HG02938 (cell line): Measurements from ENCODE around the gene RAB6B.

Experiments used
- ATAC-seq: cut with Tn5 transposase; IDR thresholded peaks from one replicate; pipeline ENCODE4 v1.9.1; 2021; ENCODE audit warnings: mild to moderate bottlenecking, moderate library complexity; ENCODE audit not compliant: unreplicated experiment

The RAB6B gene

DNA sequence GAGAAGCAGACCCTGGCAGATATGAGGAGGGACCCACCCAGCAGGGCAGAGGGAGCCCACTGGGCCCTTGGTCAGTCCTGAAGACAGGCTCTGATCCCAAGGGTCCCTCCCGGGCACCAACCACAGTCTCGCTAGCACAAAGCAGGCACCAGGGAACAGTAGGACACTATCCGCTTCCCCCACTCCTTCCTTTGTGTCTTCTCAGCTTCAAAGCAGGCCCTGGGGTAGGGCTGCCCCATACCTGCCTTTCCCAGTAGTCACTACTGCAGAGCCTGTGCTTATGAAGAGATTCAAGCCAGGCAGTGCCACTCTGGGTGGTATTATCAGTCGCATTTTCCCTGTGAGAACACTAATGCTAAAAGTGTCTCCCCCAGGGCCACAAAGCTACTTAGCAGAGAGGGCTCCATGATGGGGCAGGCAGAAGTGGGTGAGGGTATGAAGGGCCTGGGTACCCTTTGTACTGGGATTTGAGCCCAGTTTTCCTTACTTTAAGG lies 57.3 kb downstream of the RAB6B start:
- ATAC-seq: no peak

DNA sequence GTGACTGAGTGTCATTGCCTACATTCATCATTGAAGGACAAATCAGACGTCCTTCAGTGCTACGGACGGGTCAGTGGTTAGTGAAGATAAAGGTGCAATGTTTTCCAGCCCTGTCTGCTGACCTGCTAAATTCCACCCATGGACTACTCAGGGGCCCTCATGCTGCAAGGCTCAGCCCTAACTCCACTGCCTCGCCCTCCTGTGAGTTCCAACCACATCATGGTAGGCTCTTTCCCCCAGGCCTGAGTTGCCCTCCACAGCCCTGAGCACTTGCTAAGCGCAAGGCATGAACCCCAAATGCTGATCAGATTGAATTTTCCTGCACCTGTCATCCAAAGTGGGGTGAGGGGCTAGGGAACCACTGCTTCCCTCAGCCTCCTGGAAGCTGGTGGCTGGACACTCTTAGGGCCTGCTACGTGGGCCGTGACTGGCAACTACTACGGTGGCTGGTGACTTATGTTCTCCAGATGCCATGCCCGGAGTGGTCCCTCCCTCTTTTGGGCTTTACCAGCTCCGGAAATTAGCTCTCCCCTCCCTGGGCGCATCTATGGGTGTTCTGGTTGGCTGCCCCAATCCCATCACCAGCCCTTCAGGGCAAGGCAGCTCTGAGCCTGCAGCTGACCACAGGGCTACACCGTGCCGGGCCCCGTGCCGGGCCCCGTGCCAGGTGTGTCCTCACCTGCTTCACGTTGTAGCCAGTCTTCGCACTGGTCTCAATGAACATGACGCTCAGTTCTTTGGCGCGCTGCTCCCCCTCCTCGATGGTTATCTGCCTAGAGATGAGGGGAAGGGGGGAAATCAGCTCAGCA lies 58.0 kb downstream of the RAB6B start:
- no peak for ATAC-seq

DNA sequence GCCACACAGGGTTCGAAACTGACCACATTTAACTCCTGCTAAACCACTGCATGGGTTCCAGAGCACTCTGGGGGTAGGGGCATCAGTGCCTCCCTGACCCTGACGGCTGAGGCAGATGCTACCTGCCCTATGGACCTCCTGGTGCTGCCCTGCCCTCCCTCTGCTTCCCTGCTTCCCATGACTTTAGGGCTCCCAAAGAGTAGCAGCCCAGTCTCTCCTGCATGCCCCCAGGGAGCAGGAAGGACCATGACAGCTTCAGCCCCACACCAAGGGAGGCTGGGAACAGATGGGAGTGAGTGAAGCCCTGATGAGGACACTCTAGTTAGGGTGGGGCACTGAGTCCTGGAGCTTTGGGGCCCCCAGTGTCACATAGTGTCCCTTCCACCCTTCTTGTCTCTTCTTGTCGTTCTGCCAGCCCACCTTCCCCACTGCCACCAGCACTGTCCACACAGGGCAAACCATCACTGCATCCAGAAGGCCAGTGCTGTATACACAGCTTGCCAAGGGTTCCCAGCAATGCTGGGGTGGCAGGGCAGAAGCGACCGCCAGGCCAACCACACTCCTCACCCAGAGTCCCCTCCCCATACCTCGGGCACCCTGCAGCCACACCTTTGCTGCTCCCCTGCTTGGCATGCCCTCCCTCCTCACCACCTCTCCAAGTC lies 59.1 kb downstream of the RAB6B start:
- ATAC-seq: no peak

GRCh38 chr3:133835961-133836360 lies 59.7 kb downstream of the RAB6B start:
- ATAC-seq: no peak

DNA sequence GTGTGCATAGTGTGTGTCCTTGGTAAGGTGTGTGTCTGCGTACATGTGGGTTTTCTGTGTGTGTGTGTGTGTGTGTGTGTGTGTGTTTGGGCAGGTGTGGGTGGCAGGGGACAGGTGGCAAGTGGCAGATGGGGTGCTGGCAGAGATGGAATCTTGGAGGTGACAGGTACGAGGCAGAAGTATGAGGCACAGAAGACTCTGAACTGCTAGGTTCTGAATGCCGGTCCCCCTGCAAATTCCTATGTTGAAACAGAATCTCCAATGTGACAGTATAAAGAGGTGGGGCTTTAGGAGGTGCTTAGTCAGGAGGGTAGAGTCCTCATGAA lies 60.3 kb downstream of the RAB6B start:
- ATAC-seq: no peak

GRCh38 chr3:133834621-133835417 lies 60.9 kb downstream of the RAB6B start:
- no peak for ATAC-seq

DNA sequence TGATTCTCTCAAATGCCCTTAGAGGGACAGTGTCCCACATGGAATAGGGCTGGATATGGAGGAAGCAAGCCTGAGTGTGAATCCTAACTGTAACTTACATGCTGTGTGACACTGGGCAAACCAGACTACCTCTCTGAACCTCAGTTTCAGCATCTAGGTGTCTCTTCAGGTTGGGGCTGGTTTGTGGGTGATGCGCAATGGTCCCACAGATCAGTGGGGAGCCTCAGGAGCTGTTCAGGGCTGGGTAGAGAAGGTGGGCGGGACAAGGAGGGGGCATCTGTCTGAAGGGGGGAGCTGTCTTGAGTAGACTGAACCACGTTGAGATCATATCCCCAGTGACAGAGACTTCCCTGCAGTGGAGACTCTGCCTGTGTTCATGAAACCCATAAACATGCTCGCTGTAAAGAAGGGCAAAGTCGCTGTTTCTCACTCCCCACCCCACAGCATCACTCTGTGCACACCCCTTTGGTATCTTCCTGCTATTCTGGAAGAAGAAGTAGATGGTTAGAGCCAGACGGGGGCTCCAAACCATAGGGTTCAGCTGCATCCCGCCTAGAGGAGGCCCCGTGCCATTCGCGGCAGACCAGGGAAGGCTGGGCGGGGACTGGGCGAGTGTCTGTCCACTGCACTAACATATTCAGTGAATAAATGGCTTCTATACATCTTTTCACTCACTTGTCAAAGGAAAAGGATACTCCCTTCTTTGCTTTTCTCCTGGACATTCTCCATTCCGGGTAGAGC lies 61.6 kb downstream of the RAB6B start:
- ATAC-seq: no peak

DNA sequence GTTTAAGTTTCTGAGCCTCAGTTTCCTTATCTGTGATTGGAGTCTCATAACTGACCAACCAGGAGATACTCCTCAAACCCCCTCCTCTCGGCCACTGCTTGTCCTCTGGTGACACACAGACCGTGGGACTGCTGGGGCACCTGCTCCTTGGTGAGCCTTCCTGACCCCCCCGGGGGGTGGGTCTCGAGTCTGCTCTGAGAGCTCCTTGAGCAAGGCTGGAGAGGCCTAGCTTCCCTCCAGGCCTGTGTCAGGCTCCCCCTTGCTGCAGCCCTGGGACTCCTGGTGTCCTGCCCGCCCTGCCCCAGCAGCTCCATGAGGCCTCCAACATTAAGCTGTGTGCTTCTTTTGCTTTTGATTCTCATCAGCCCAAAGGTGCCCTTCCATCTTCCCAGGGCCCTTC lies 62.4 kb downstream of the RAB6B start:
- no peak for ATAC-seq

DNA sequence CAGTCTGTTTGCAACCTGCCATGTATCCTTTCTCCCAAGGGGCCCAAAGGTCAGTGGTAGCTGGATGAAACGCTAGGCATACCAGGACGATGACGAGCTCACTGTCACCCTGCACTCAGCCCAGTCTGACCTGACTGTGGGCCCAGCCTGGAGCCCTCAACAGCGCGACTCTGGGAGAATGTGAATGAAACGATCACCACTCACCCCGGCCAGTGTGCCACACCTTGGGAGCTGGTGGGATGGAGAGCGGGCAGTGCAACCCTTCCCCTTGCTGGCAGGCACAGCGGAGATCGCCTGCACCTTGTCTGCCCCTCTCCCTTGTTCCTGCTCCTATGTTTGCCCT lies 62.9 kb downstream of the RAB6B start:
- no peak for ATAC-seq

DNA sequence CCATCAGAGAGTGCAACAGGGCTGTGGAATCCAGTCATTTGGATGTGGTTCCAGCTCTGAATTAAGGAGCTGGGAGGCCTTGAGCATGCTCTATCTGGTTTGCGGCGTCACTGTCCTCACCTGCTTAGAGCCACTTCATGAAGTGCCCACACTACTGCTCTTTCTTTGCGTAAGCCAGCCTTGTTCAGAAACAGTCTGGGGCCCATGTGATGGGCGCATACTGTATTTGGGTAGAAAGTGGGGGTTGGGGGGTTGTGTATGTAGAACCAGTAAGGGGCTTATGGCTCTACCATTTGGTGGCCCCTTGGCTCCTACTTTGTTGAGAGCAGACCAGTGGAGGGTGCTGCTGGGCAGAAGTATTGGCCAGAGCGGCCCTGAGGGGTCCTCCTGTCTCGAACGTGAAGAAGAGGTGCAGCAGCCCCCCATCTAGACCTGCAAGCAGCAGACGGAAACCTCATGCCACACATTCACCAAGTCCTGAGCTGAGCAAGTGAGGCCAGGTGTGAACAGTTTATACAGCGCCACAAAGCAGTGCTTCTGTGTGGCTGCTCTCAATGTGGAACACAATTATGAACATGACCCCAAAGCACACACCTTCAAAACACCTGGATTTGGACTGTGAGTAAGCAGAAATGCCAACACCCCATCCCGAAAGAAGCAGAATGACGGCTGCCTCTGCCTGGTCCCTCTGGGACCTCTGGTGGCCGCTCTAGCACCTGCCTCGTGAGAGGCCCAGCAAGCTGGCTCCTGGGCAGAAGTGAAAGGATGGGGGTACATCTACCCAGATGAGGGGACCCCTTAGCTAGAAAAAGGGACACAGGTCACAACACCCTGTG lies 63.5 kb downstream of the RAB6B start:
- no peak for ATAC-seq

DNA sequence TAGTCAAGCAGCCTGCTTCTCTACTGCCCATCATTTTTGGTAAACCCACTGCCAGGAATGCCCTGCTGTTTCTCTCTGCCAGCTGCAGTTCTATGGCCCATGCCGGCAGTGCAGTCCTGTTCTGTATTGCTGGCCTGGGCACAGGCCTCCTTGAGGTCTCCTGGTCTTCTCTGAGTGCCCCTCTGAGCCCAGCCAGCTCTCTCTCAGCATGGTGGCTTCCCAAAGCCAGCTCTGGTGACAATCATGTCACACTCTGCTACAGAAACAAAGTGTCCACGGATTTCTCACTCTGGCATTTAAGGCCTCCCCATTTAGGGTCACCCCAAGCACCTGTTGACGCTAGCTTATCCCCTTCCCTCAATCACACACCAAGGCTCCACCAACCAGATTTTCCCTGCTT lies 65.6 kb downstream of the RAB6B start:
- ATAC-seq: no peak

- no peak for ATAC-seq
Observed at GRCh38 chr3:133829310-133829707, 66.4 kb downstream of the RAB6B start.

GRCh38 chr3:133828576-133829309 lies 66.9 kb downstream of the RAB6B start:
- ATAC-seq: no peak

GRCh38 chr3:133827684-133828083 lies 68.0 kb downstream of the RAB6B start:
- ATAC-seq: no peak

DNA sequence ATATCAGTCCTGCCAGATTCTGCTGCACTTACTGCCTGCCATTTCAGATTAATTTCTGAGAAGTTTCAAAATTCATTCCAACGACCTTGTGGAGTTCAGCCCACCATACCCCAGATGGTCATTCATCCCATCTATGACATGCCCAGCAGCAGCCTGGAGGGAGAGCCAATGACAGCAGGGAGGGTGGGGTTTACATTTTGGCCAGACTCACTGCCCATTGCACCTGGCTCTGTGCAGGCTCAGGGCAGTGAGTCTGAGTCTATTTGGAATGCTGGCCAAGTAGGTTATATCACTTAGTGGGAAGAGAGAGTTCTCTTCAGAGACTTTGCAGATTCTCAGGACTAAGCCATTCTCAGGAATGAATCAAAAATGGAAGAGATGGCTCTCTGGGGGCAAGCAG lies 68.5 kb downstream of the RAB6B start:
- no peak for ATAC-seq

- ATAC-seq: no peak
Observed at GRCh38 chr3:133825969-133826727, 69.5 kb downstream of the RAB6B start.

DNA sequence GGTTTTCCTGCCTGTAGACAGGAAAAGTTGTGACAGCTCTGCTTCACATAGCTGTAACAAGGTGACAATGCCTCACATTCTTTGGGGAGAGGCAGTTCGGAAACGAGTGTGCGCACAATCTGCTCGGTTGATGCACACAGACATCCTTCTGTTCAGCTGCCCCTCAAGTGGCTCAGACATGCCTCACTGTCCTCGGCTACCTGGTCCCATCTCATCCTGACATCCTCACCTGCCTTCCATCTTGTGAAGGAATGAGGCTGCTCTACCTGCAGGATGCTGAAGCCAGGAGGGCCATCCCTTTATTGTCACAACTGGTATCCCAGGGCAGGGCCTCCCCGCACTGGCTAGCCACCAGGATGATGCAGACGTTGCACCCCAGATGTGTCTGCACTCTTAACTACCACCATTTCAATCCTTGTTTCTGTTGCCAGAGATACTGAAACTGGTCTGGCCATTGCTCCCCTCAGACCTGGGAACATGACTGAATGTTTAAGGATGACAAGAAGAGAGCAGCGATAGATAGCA lies 70.7 kb downstream of the RAB6B start:
- ATAC-seq: no peak

- ATAC-seq: no peak
Observed at GRCh38 chr3:133821767-133822638, 73.7 kb downstream of the RAB6B start.
